ENCODE measurements around the gene FAM83B. TPM values are rescaled to one million over a fixed set of nuclear protein-coding genes. Genes with fewer than 3 reads are reported as not detected.

Gene FAM83B
- total and polyA plus RNA-seq, 10 of the 15 experiments (the other 5 are each of a cell fraction or from before 2014, with no cell fraction given): 0.05 TPM; not detected in 9

- Histone ChIP-seq H3K4me3 (no peak overlapping the region), H3K27ac (ENCODE audit: control insufficient read depth, insufficient read depth) (no peak overlapping the region), H3K9ac (ENCODE audit: control insufficient read depth, insufficient read depth, low read length) (no peak overlapping the region), H3K36me3 (ENCODE audit: control insufficient read depth in 2 of 2, insufficient read depth in 2 of 2, low read length in 1 of 2) (no peaks in the 10 kb centered on the region), H3K27me3 (replicated peaks in 1 of 2; ENCODE audit: control insufficient read depth in 2 of 2, insufficient read depth in 2 of 2, low read length in 1 of 2) (no peaks in the 10 kb centered on the region), H4K20me1 (ENCODE audit: control insufficient read depth, insufficient read depth) (no peaks in the 10 kb centered on the region), H3K79me2 (ENCODE audit: control insufficient read depth, insufficient read depth, low read length) (no peaks in the 10 kb centered on the region), H3K9me3 (replicated peaks; ENCODE audit: control insufficient read depth, insufficient read depth, low read length) (no peaks in the 10 kb centered on the region), H2AFZ (ENCODE audit: control insufficient read depth, low read depth, low read length) (no peak overlapping the region), H3K4me2 (ENCODE audit: control insufficient read depth, insufficient read depth) (no peak overlapping the region), H3K4me1 (ENCODE audit: control insufficient read depth, insufficient read depth, low read length) (no peaks in the 10 kb centered on the region)
- intact Hi-C loops (cut with micrococcal nuclease; ENCODE audit: unreplicated experiment): no loop called here
- ChIA-PET CTCF (no interaction called here), POLR2A (no interaction called here), SMC1A (ENCODE audit: uncharacterized antibody, unreplicated experiment) (no interaction called here), RAD21 (ENCODE audit: unreplicated experiment) (no interaction called here)
- WGBS (ENCODE audit: insufficient coverage, insufficient replicate concordance, low lambda C conversion rate, missing lambda C conversion rate): 29% methylated on average over 10 of the region's 10 CpGs
- BruUV-seq (replicated peaks): no TSS peak
- no peak for DNase-seq (ENCODE audit: low read depth, low spot score)
- TF ChIP-seq CHD4 (IDR thresholded peaks at IDR 0.05): no peak
- no peak for TF ChIP-seq MYB (IDR thresholded peaks at IDR 0.05; ENCODE audit: borderline replicate concordance, low read depth, low read length)
- TF ChIP-seq BCL11A (IDR thresholded peaks at IDR 0.05; ENCODE audit: low read depth, low read length): no peak
- no peak for TF ChIP-seq KDM1A (IDR thresholded peaks at IDR 0.05; ENCODE audit: borderline replicate concordance)
- no peak for TF ChIP-seq BCLAF1 (IDR thresholded peaks at IDR 0.05)
- TF ChIP-seq SUPT20H (IDR thresholded peaks at IDR 0.05; ENCODE audit: borderline replicate concordance, control insufficient read depth, low read depth, low read length): no peak
- TF ChIP-seq RUNX3 (IDR thresholded peaks at IDR 0.05; ENCODE audit: low read length): no peak
- no peak for TF ChIP-seq BRCA1 (IDR thresholded peaks at IDR 0.05; ENCODE audit: low read depth, low read length)
- TF ChIP-seq CEBPB (IDR thresholded peaks at IDR 0.05; ENCODE audit: borderline replicate concordance in 1 of 2, low read depth in 2 of 2, low read length in 2 of 2): no peak
- TF ChIP-seq IRF4 (IDR thresholded peaks at IDR 0.05; ENCODE audit: low read depth, low read length): no peak
- TF ChIP-seq TBL1XR1 (IDR thresholded peaks at IDR 0.05; ENCODE audit: low read depth, low read length): no peak
- no peak for TF ChIP-seq ZNF217 (IDR thresholded peaks at IDR 0.05)
- TF ChIP-seq RAD51 (IDR thresholded peaks at IDR 0.05): no peak
- no peak for TF ChIP-seq CHD1 (IDR thresholded peaks at IDR 0.05; ENCODE audit: low read depth, low read length)
- no peak for TF ChIP-seq SREBF2 (IDR thresholded peaks at IDR 0.05; ENCODE audit: low read length)
- FAIRE-seq: no peak
- ATAC-seq: no peak
- in situ Hi-C loops (cut with MboI): no loop called here
These were observed 15.5 kb downstream of the FAM83B start for GRCh38 chr6:54861905-54862616.

Measured in GM12878 (cell line).